Body of pancreas (tissue), 4 donors: ENCODE data around the gene CYB561D2. TPM values are rescaled to one million over a fixed set of nuclear protein-coding genes. Genes with fewer than 3 reads are reported as not detected.

ENCODE experiments used
- ATAC-seq: fragments of 150-250 bp; one replicate; pipeline ENCODE4 v1.9.1; 2016
- DNase-seq, 4 donors: peaks; one replicate each; pipeline ENCODE4 v3.0.0-alpha.2; 2019
- H3K27ac ChIP-seq, 4 donors: fragments of 200-600 bp; sonication (generic); 1 replicate in 3 of 4; 2 replicates in 1 of 4; pipeline versions ENCODE4 v1.5.1 to v1.6.1; 2016 to 2019; ENCODE audit warnings: mild to moderate bottlenecking in 1 of 4, mixed read lengths in 1 of 4, moderate library complexity in 1 of 4
- H3K27me3 ChIP-seq, 2 donors: fragments of 200-600 bp; sonication (generic); one replicate each; pipeline ENCODE4 v1.6.0; 2016; ENCODE audit warnings: mild to moderate bottlenecking in 1 of 2
- H3K36me3 ChIP-seq, 2 donors: fragments of 200-600 bp; sonication (generic); replicated peaks in 1 of 2; 2 replicates each; pipeline ENCODE4 v1.5.1; 2016; ENCODE audit warnings: low read depth in 2 of 2; ENCODE audit not compliant: insufficient read depth in 1 of 2
- H3K4me1 ChIP-seq: fragments of 200-600 bp; sonication (generic); one replicate; pipeline ENCODE4 v1.6.0; 2016
- H3K4me3 ChIP-seq, 2 donors: fragments of 200-600 bp; sonication (generic); 1 replicate in 1 of 2; 2 replicates in 1 of 2; pipeline ENCODE4 v1.5.1; 2016 to 2019
- H3K9me3 ChIP-seq, 3 donors: fragments of 200-600 bp; sonication (generic); 1 replicate in 2 of 3; 2 replicates in 1 of 3; pipeline ENCODE4 v1.5.1; 2016
- POLR2A ChIP-seq, 3 donors: fragments of 450-650 bp; IDR thresholded peaks; one replicate each; pipeline ENCODE4 v1.6.1; 2016; ENCODE audit warnings: antibody characterized with exemption in 3 of 3, mild to moderate bottlenecking in 2 of 3
- WGBS, 2 donors: methylation state at CpG; one replicate each; pipeline ENCODE4 v1.1.5; 2017; 5-methylcytosine and 5-hydroxymethylcytosine counted together
- intact Hi-C: fragments of 100-400 bp; cut with DNase I; formaldehyde crosslinking; loops from one replicate; pipeline ENCODE4 v1.15.1; 2023
- total RNA-seq, 2 donors: library from RNA; depleted of rRNA; stranded (reverse); fragments of >200 nt; gene quantifications; one replicate each; pipeline ENCODE4 v1.1.0, GENCODE V29; 2016
- TF ChIP-seq, protein P1 (sequence below), 7 experiments: fragments of 450-650 bp in 4 of 7; fragments of 200-600 bp in 3 of 7; sonication (generic) in 3 of 7; IDR thresholded peaks; one replicate each; pipeline ENCODE4 v1.5.1; 2016 to 2019; ENCODE audit warnings: antibody characterized with exemption in 7 of 7

Gene CYB561D2
- total RNA-seq, 2 donors from 2014 or later, result 11.4 to 29.0 TPM

DNA sequence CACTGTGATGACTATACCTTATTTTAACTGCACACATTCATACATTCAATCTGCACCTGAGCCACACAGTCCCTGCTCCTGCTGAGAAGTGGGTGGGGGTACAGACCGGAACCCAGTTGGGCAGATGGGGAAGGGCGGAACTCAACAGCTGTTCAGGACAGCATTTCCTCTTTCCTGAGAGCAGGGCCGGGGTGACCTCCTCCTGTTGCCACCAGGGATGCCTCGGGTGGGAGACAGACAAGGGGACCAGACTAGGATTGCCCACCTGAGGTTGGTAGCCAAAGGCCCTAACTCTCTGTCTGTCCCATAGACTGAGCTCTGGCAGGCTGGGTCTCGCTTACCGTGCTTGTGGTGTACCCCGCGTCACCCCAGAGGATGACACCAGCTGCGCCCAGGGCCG, 32.0 kb upstream of the CYB561D2 start:
- H3K4me3 ChIP-seq, result no peak overlapping the region
- ATAC-seq (no peak), DNase-seq (no peak)
- no peaks in the 10 kb centered on the region for H3K27me3 ChIP-seq
- intact Hi-C loops, result no loop called here
- WGBS, 2 donors, result 84 to 100% methylated on average over 1 to 10 of the region's 10 CpGs
- H3K4me1 ChIP-seq, result peaks cover 50% of the 10 kb centered on the region
- H3K9me3 ChIP-seq, result no peaks in the 10 kb centered on the region
- no peak overlapping the region for H3K27ac ChIP-seq
- peaks cover 0 to 5% of the 10 kb centered on the region in 2 donors for H3K36me3 ChIP-seq
- TF ChIP-seq, protein P1, sequence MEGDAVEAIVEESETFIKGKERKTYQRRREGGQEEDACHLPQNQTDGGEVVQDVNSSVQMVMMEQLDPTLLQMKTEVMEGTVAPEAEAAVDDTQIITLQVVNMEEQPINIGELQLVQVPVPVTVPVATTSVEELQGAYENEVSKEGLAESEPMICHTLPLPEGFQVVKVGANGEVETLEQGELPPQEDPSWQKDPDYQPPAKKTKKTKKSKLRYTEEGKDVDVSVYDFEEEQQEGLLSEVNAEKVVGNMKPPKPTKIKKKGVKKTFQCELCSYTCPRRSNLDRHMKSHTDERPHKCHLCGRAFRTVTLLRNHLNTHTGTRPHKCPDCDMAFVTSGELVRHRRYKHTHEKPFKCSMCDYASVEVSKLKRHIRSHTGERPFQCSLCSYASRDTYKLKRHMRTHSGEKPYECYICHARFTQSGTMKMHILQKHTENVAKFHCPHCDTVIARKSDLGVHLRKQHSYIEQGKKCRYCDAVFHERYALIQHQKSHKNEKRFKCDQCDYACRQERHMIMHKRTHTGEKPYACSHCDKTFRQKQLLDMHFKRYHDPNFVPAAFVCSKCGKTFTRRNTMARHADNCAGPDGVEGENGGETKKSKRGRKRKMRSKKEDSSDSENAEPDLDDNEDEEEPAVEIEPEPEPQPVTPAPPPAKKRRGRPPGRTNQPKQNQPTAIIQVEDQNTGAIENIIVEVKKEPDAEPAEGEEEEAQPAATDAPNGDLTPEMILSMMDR (IDR thresholded peaks at IDR 0.05), result no peak
- no peak for TF ChIP-seq POLR2A (IDR thresholded peaks at IDR 0.05)

DNA sequence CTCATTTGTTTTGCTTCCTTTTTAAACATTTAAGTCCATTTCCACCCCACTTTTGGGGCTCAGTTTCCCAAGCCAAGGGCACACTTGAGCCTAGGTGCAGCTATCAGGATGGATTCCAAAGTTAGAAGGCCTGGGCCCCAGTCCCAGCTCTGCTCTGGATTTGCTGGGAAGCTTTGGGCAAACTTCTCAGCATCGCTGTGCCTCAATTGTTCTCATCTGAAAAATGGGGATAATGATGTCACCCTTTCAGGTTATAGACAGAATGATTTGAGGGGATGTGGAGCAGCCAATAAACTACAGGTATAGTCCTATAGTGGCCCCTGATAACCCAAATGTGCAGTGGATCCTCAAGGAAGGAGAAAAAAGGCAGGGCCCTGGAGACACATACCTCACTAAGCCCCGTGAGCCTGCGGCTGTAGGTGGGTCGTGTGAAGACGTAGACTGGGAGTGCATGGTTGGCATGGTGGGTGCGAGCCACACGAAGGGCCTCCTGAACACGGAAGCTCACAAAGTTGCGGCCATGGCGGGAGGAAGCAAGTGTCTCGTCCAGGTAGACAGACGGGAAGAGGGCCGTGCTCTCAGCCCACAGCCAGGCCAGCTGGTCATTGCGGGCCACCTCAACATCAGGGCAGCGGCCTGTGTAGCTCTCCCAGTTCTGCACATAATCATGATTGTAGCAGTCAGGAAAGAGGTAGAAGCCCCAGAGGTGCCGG, 31.3 kb upstream of the CYB561D2 start:
- no peak for ATAC-seq
- H3K4me3 ChIP-seq, result no peak overlapping the region

DNA sequence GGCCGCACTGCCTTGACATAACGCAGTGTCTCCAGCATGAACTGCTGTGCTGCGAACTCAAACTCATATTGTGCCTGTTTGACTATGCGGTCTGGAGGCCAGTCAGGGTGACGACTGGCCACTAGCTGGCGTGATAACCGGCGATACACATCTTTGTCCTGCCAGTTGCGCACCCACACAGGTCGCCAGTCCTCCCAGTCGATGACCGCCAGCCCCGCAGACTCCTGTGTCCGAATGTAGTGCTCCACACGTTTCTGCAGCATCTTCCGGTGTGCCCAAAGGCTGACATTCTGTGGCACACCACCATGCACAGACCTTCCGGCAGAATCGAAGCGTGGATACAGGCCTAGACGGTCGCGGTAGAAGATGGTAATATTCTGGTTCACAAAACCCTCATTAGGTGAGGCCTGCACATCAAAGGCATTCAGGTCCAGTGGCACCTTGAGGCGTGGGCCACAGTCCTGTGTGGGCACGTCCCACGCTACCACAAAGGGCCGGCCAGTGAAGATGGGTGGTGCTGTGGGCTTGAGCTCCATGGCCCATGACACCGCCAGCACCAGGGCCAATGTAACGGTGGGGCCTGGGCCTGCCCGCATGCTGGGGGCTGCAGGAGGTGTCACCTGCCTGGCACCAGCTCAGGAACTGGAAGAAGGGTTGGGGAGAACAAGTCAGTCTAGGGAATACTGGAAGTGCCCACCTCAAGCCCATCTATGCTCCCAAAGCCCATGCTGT, 30.6 kb upstream of the CYB561D2 start:
- Histone ChIP-seq H3K27me3 (no peaks in the 10 kb centered on the region), H3K4me3 (peak overlapping the region in 1 of 2 donors; percentile 62), H3K4me1 (peaks cover 59% of the 10 kb centered on the region), H3K9me3 (no peaks in the 10 kb centered on the region), H3K36me3 (peaks cover 0 to 5% of the 10 kb centered on the region in 2 donors), H3K27ac (peak overlapping the region; percentile 88 to 98 (median 96))
- no peak for DNase-seq
- intact Hi-C loops, result no loop called here
- ATAC-seq, result no peak
- no peak for TF ChIP-seq POLR2A (IDR thresholded peaks at IDR 0.05)
- TF ChIP-seq, protein P1 (IDR thresholded peaks at IDR 0.05), result no peak
- WGBS, 2 donors, result 72 to 79% methylated on average over 22 to 27 of the region's 29 CpGs

More for the DNA sequence above, 31.3 kb upstream of the CYB561D2 start:
- Histone ChIP-seq H3K4me1 (peaks cover 53% of the 10 kb centered on the region), H3K36me3 (peaks cover 0 to 5% of the 10 kb centered on the region in 2 donors), H3K27me3 (no peaks in the 10 kb centered on the region), H3K9me3 (no peaks in the 10 kb centered on the region), H3K27ac (no peak overlapping the region)
- intact Hi-C loops, result no loop called here
- 84 to 92% methylated on average over 14 to 16 of the region's 16 CpGs for WGBS, 2 donors
- TF ChIP-seq, protein P1 (IDR thresholded peaks at IDR 0.05), result no peak
- TF ChIP-seq POLR2A (IDR thresholded peaks at IDR 0.05), result no peak
- no peak for DNase-seq

DNA sequence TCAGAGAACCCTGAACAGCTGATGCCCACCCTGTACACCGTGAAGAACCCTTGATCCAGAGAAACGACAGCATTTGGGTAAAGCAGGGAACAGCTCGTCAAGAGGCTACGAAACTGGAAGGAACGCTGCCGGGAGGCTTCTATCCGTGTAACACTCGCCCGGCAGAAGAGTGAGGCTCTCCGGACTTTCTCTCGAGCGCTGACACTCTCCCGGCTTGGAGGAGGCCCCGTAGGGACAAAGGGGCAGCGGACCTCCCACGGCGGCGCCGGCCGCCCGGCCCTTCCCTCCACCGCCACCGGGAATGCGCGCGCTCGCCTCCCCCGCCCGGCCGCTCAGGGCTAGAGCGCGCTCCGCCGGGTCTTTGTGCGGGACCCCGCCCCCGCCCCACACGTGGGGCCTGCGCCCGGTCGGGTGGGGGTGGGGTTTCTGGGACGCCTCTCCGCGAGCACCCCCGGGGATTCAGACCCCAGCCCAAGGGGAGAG, 29.8 kb upstream of the CYB561D2 start:
- peak in 2 of 3 donors; percentile 59 to 64 for TF ChIP-seq POLR2A (IDR thresholded peaks at IDR 0.05)
- TF ChIP-seq, protein P1 (IDR thresholded peaks at IDR 0.05), result no peak
- Histone ChIP-seq H3K27me3 (no peaks in the 10 kb centered on the region), H3K9me3 (no peaks in the 10 kb centered on the region), H3K36me3 (peaks cover 0 to 5% of the 10 kb centered on the region in 2 donors), H3K4me1 (peaks cover 60% of the 10 kb centered on the region), H3K4me3 (peak overlapping the region in 1 of 2 donors; percentile 62), H3K27ac (peak overlapping the region; percentile 88 to 98 (median 96))
- intact Hi-C loops, result no loop called here
- DNase-seq (peak; percentile 75 to 84 (median 80)), ATAC-seq (peak; percentile 75)
- 0% methylated on average over 43 of the region's 45 CpGs; no CpG with 5 or more reads in 1 of the 2 donors for WGBS, 2 donors
